Mucosa of stomach (tissue), 1 donor: ENCODE measurements around the gene NFKB2.

Source experiments
- H3K27me3 ChIP-seq: one replicate; pipeline ENCODE4 v1.7.0; 2013; ENCODE audit warnings: mild to moderate bottlenecking, low read length; ENCODE audit not compliant: control insufficient read depth, insufficient read depth
- H3K36me3 ChIP-seq: one replicate; pipeline ENCODE4 v1.7.0; 2013; ENCODE audit warnings: low read length; ENCODE audit not compliant: control insufficient read depth, insufficient read depth
- H3K4me1 ChIP-seq: one replicate; pipeline ENCODE4 v1.7.0; 2013; ENCODE audit warnings: mild to moderate bottlenecking, low read length; ENCODE audit not compliant: control insufficient read depth, insufficient read depth
- H3K4me3 ChIP-seq: one replicate; pipeline ENCODE4 v1.7.0; 2013; ENCODE audit warnings: low read length
- H3K9ac ChIP-seq: one replicate; pipeline ENCODE4 v1.7.0; 2013; ENCODE audit warnings: mild to moderate bottlenecking, low read length, moderate library complexity
- H3K9me3 ChIP-seq: one replicate; pipeline ENCODE4 v1.7.0; 2013; ENCODE audit warnings: mild to moderate bottlenecking, low read length, moderate library complexity; ENCODE audit not compliant: control insufficient read depth
- donor health status: Pancreatic carcinoma.

NFKB2 gene

GRCh38 chr10:102397222-102398171 is 2.0 kb downstream of the NFKB2 start:
- Histone ChIP-seq H3K36me3 (peaks cover 2% of the 10 kb centered on the region), H3K9me3 (no peaks in the 10 kb centered on the region), H3K4me1 (peaks cover 21% of the 10 kb centered on the region), H3K9ac (peak overlapping the region; percentile 71), H3K4me3 (no peak overlapping the region), H3K27me3 (no peaks in the 10 kb centered on the region)

GRCh38 chr10:102398172-102399020 is 2.9 kb downstream of the NFKB2 start:
- H3K9me3 ChIP-seq = no peaks in the 10 kb centered on the region
- H3K36me3 ChIP-seq = peaks cover 2% of the 10 kb centered on the region
- no peak overlapping the region for H3K9ac ChIP-seq
- H3K4me1 ChIP-seq = peaks cover 22% of the 10 kb centered on the region
- H3K4me3 ChIP-seq = no peak overlapping the region
- no peaks in the 10 kb centered on the region for H3K27me3 ChIP-seq

- Histone ChIP-seq H3K9ac (peak overlapping the region; percentile 1), H3K9me3 (no peaks in the 10 kb centered on the region), H3K27me3 (no peaks in the 10 kb centered on the region), H3K4me3 (peak overlapping the region; percentile 19), H3K36me3 (peaks cover 2% of the 10 kb centered on the region), H3K4me1 (peaks cover 24% of the 10 kb centered on the region)
Measured at GRCh38 chr10:102399217-102400021, 3.9 kb downstream of the NFKB2 start.

GRCh38 chr10:102400076-102400475 is 4.6 kb downstream of the NFKB2 start:
- Histone ChIP-seq H3K4me3 (no peak overlapping the region), H3K27me3 (no peaks in the 10 kb centered on the region), H3K36me3 (peaks cover 2% of the 10 kb centered on the region), H3K4me1 (peaks cover 24% of the 10 kb centered on the region), H3K9me3 (no peaks in the 10 kb centered on the region), H3K9ac (peak overlapping the region; percentile 1)

- Histone ChIP-seq H3K4me1 (peaks cover 23% of the 10 kb centered on the region), H3K36me3 (peaks cover 2% of the 10 kb centered on the region), H3K9me3 (no peaks in the 10 kb centered on the region), H3K27me3 (no peaks in the 10 kb centered on the region), H3K9ac (no peak overlapping the region), H3K4me3 (no peak overlapping the region)
Measured at GRCh38 chr10:102400598-102401341, 5.3 kb downstream of the NFKB2 start.

GRCh38 chr10:102401342-102401654 is 5.8 kb downstream of the NFKB2 start:
- Histone ChIP-seq H3K36me3 (peaks cover 2% of the 10 kb centered on the region), H3K9me3 (no peaks in the 10 kb centered on the region), H3K4me3 (no peak overlapping the region), H3K27me3 (no peaks in the 10 kb centered on the region), H3K4me1 (peaks cover 18% of the 10 kb centered on the region), H3K9ac (no peak overlapping the region)

- peaks cover 2% of the 10 kb centered on the region for H3K36me3 ChIP-seq
- H3K27me3 ChIP-seq = no peaks in the 10 kb centered on the region
- no peaks in the 10 kb centered on the region for H3K9me3 ChIP-seq
- H3K4me3 ChIP-seq = no peak overlapping the region
- no peak overlapping the region for H3K9ac ChIP-seq
- H3K4me1 ChIP-seq = peaks cover 13% of the 10 kb centered on the region
Measured at GRCh38 chr10:102401735-102402511, 6.4 kb downstream of the NFKB2 start.

- Histone ChIP-seq H3K4me3 (no peak overlapping the region), H3K4me1 (peaks cover 13% of the 10 kb centered on the region), H3K36me3 (peaks cover 2% of the 10 kb centered on the region), H3K9me3 (no peaks in the 10 kb centered on the region), H3K9ac (no peak overlapping the region), H3K27me3 (peaks cover 6% of the 10 kb centered on the region)
Measured at GRCh38 chr10:102402512-102402896, 7.0 kb downstream of the NFKB2 start.

GRCh38 chr10:102403115-102403514 is 7.6 kb downstream of the NFKB2 start:
- H3K4me3 ChIP-seq = no peak overlapping the region
- no peak overlapping the region for H3K9ac ChIP-seq
- no peaks in the 10 kb centered on the region for H3K9me3 ChIP-seq
- peaks cover 12% of the 10 kb centered on the region for H3K27me3 ChIP-seq
- peaks cover 2% of the 10 kb centered on the region for H3K36me3 ChIP-seq
- H3K4me1 ChIP-seq = peaks cover 13% of the 10 kb centered on the region

- no peak overlapping the region for H3K9ac ChIP-seq
- H3K27me3 ChIP-seq = peaks cover 23% of the 10 kb centered on the region
- H3K9me3 ChIP-seq = no peaks in the 10 kb centered on the region
- H3K4me3 ChIP-seq = no peak overlapping the region
- H3K4me1 ChIP-seq = peaks cover 14% of the 10 kb centered on the region
- peaks cover 2% of the 10 kb centered on the region for H3K36me3 ChIP-seq
Measured at GRCh38 chr10:102404361-102405107, 9.0 kb downstream of the NFKB2 start.
